Measurements from ENCODE around the gene TUFT1. TPM values are rescaled to one million over a fixed set of nuclear protein-coding genes. Genes with fewer than 3 reads are reported as not detected.

The TUFT1 gene
- total RNA-seq, 1 experiment from 2014 or later = 31.4 TPM

- no peak overlapping the region for H3K4me3 Mint-ChIP-seq (ENCODE audit: low read depth, unreplicated experiment)
- H3K36me3 Mint-ChIP-seq (ENCODE audit: insufficient read depth, unreplicated experiment) = peaks cover 5% of the 10 kb centered on the region
- no peak overlapping the region for H3K27ac Mint-ChIP-seq (ENCODE audit: unreplicated experiment)
- TF ChIP-seq CTCF (IDR thresholded peaks at IDR 0.05; ENCODE audit: unreplicated experiment) = no peak
- intact Hi-C loops (cut with micrococcal nuclease; ENCODE audit: unreplicated experiment) = no loop called here
- CTCF ChIA-PET = interaction anchor here (1.2 kb wide), 1 partner anchor 9 kb away, joined by 4 read pairs; no protein-coding TSS in a partner anchor
- no TSS peak for BruUV-seq (replicated peaks)
- H3K4me1 Mint-ChIP-seq (ENCODE audit: low read depth, unreplicated experiment) = no peaks in the 10 kb centered on the region
- H3K9me3 Mint-ChIP-seq (ENCODE audit: low read depth, unreplicated experiment) = no peaks in the 10 kb centered on the region
- no peak for DNase-seq
- no peaks in the 10 kb centered on the region for H3K27me3 Mint-ChIP-seq (ENCODE audit: unreplicated experiment)
Measured at GRCh38 chr1:151629278-151629677, 89.2 kb downstream of the TUFT1 start.

Small RNA genes lying within 50 kb of the gene (microRNA-seq; reads per million reads assigned to microRNA genes)
- gene MIR554 = not detected

Other genes starting within 250 kb of the TUFT1 start
- 50.7 and 57.6 TPM in 2 replicates for gene PI4KB, start 212.9 kb upstream of the TUFT1 start, total RNA-seq (2022)
- gene RFX5, start 193.1 kb upstream of the TUFT1 start, total RNA-seq (2022) = 82.4 and 88.1 TPM in 2 replicates
- gene SELENBP1, start 167.6 kb upstream of the TUFT1 start, total RNA-seq (2022) = 7.8 and 9.8 TPM in 2 replicates
- gene PSMB4, start 140.7 kb upstream of the TUFT1 start, total RNA-seq (2022) = 355 and 411 TPM in 2 replicates
- 118 and 128 TPM in 2 replicates for gene POGZ, start 80.8 kb upstream of the TUFT1 start, total RNA-seq (2022)
- 113 and 131 TPM in 2 replicates for gene CGN, start 28.9 kb upstream of the TUFT1 start, total RNA-seq (2022)
- gene SNX27, start 71.7 kb downstream of the TUFT1 start, total RNA-seq (2022) = 52.4 and 57.1 TPM in 2 replicates
- gene CELF3, start 176.5 kb downstream of the TUFT1 start, total RNA-seq (2022) = not detected in 2 replicates
- gene RIIAD1, start 181.2 kb downstream of the TUFT1 start, total RNA-seq (2022) = not detected in 2 replicates
- gene MRPL9, start 223.2 kb downstream of the TUFT1 start, total RNA-seq (2022) = 106 and 118 TPM in 2 replicates